Measurements from ENCODE around the gene MEF2C. TPM values are rescaled to one million over a fixed set of nuclear protein-coding genes. Genes with fewer than 3 reads are reported as not detected.

MEF2C gene
- total and polyA plus RNA-seq, 2 experiments from 2014 or later, result 107 to 175 TPM

GRCh38 chr5:88669371-88670050 is 213.5 kb downstream of the MEF2C start:
- H3K27me3 ChIP-seq, result peaks cover 100% of the 10 kb centered on the region
- H3K27ac ChIP-seq, result no peak overlapping the region
- H3K9me3 ChIP-seq (ENCODE audit: low read depth), result no peaks in the 10 kb centered on the region
- H3K4me3 ChIP-seq, result no peak overlapping the region
- H3K36me3 ChIP-seq, result no peaks in the 10 kb centered on the region
- no peak for TF ChIP-seq CTCF (IDR thresholded peaks at IDR 0.05; ENCODE audit: low read depth, low read length)
- H3K4me1 ChIP-seq (ENCODE audit: low read depth), result no peaks in the 10 kb centered on the region
- no peak for DNase-seq (ENCODE audit: low read depth in 1 of 2, low spot score in 1 of 2)

GRCh38 chr5:88667496-88668201 is 215.3 kb downstream of the MEF2C start:
- Histone ChIP-seq H3K36me3 (no peaks in the 10 kb centered on the region), H3K27me3 (peaks cover 100% of the 10 kb centered on the region), H3K27ac (no peak overlapping the region), H3K4me1 (ENCODE audit: low read depth) (no peaks in the 10 kb centered on the region), H3K4me3 (no peak overlapping the region), H3K9me3 (ENCODE audit: low read depth) (no peaks in the 10 kb centered on the region)
- TF ChIP-seq CTCF (IDR thresholded peaks at IDR 0.05; ENCODE audit: low read depth, low read length), result no peak
- DNase-seq (ENCODE audit: low read depth in 1 of 2, low spot score in 1 of 2), result no peak

All from cardiac muscle cell (in vitro differentiated cells and primary cell).